H1 (cell line): ENCODE measurements around the gene GSAP. TPM values are rescaled to one million over a fixed set of nuclear protein-coding genes. Genes with fewer than 3 reads are reported as not detected.

ENCODE experiments used
- CTCF ChIA-PET: fragments of 300-600 bp; sonication (Branson Sonifier 250); formaldehyde crosslinking; loops from one replicate; lab custom pipeline; 2021; ENCODE audit not compliant: partially characterized antibody; lab: Charles Lee
- POLR2A ChIA-PET: fragments of 300-600 bp; sonication (Branson Sonifier 250); formaldehyde crosslinking; loops from one replicate; lab custom pipeline; 2021; ENCODE audit warnings: inconsistent platforms; ENCODE audit not compliant: partially characterized antibody; lab: Charles Lee
- DNase-seq, 2 experiments: peaks; one replicate each; pipeline versions ENCODE4 v3.0.0 to v3.0.0-alpha.2; 2010 to 2022; ENCODE audit warnings: low spot score in 2 of 2, low read depth in 1 of 2, mixed read lengths in 1 of 2
- FAIRE-seq: peaks from 2 replicates; lab custom pipeline; 2011; peaks lifted over from hg19 to GRCh38; lab: Jason Lieb, UNC
- H2AFZ ChIP-seq: 2 replicates; pipeline ENCODE4 v1.8.1; 2012; ENCODE audit warnings: low read length, inconsistent platforms
- H2AK5ac ChIP-seq: 2 replicates; pipeline ENCODE4 v1.6.1; 2013; ENCODE audit warnings: low read depth, low read length
- H2BK120ac ChIP-seq: replicated peaks from 2 replicates; pipeline ENCODE3; 2013; ENCODE audit warnings: low read depth, low read length, inconsistent platforms
- H2BK12ac ChIP-seq: 2 replicates; pipeline ENCODE4 v1.6.1; 2013; ENCODE audit warnings: low read depth, low read length
- H2BK15ac ChIP-seq: 2 replicates; pipeline ENCODE4 v1.6.1; 2013; ENCODE audit warnings: low read length
- H2BK20ac ChIP-seq: 2 replicates; pipeline ENCODE4 v1.6.1; 2013; ENCODE audit warnings: low read length
- H2BK5ac ChIP-seq: 2 replicates; pipeline ENCODE4 v1.6.1; 2013; ENCODE audit warnings: low read depth, low read length
- H3K14ac ChIP-seq: 2 replicates; pipeline ENCODE4 v1.6.1; 2013; ENCODE audit warnings: inconsistent platforms; ENCODE audit not compliant: insufficient read length
- H3K18ac ChIP-seq: 2 replicates; pipeline ENCODE4 v1.6.1; 2013; ENCODE audit warnings: low read length; ENCODE audit errors: extremely low read depth
- H3K23ac ChIP-seq: 2 replicates; pipeline ENCODE4 v1.6.1; 2013; ENCODE audit warnings: inconsistent platforms; ENCODE audit not compliant: insufficient read length
- H3K23me2 ChIP-seq: 2 replicates; pipeline ENCODE4 v1.6.1; 2013; ENCODE audit warnings: low read depth, low read length
- H3K27ac ChIP-seq: 2 replicates; pipeline ENCODE4 v1.6.1; 2011; ENCODE audit warnings: low read depth, low read length, inconsistent platforms
- H3K27me3 ChIP-seq, 4 experiments: replicated peaks in 1 of 4; 1 replicate in 1 of 4; 2 replicates in 3 of 4; pipeline versions ENCODE4 v1.6.1 to v1.8.1; 2011 to 2013; ENCODE audit warnings: low read length in 3 of 4, mild to moderate bottlenecking in 3 of 4, inconsistent platforms in 2 of 4, mixed read lengths in 2 of 4, moderate library complexity in 1 of 4; ENCODE audit not compliant: control insufficient read depth in 3 of 4, insufficient read depth in 3 of 4; ENCODE audit errors: extremely low read depth in 1 of 4
- H3K36me3 ChIP-seq, 4 experiments: 2 replicates each; pipeline versions ENCODE4 v1.6.1 to v1.8.1; 2011 to 2013; ENCODE audit warnings: mild to moderate bottlenecking in 4 of 4, low read length in 3 of 4, moderate library complexity in 2 of 4, control low read depth in 1 of 4, inconsistent platforms in 1 of 4; ENCODE audit not compliant: insufficient read depth in 4 of 4, control insufficient read depth in 2 of 4
- H3K4ac ChIP-seq: replicated peaks from 2 replicates; pipeline ENCODE3; 2013; ENCODE audit warnings: low read length, low read depth, mixed read lengths, inconsistent platforms; ENCODE audit not compliant: insufficient read length
- H3K4me1 ChIP-seq, 4 experiments: replicated peaks in 1 of 4; 1 replicate in 1 of 4; 2 replicates in 3 of 4; pipeline versions ENCODE4 v1.6.1 to v1.8.1; 2011 to 2013; ENCODE audit warnings: low read length in 3 of 4, inconsistent platforms in 2 of 4, mixed read lengths in 1 of 4; ENCODE audit not compliant: insufficient read depth in 4 of 4, control insufficient read depth in 3 of 4
- H3K4me2 ChIP-seq, 2 experiments: 2 replicates each; pipeline versions ENCODE4 v1.6.1 to v1.8.1; 2011 to 2013; ENCODE audit warnings: low read depth in 2 of 2, low read length in 2 of 2, control low read depth in 1 of 2, inconsistent platforms in 1 of 2, mild to moderate bottlenecking in 1 of 2; ENCODE audit not compliant: insufficient read depth in 1 of 2
- H3K4me3 ChIP-seq, 4 experiments: fragments of 200-600, 300-600 bp in 1 of 4; sonication (generic), shearing (Covaris generic), sonication (Bioruptor Twin) in 1 of 4; 2 replicates each; pipeline versions ENCODE4 v1.5.1 to v1.8.1; 2011 to 2016; ENCODE audit warnings: low read length in 4 of 4, low read depth in 3 of 4, control low read depth in 2 of 4, inconsistent platforms in 2 of 4, mild to moderate bottlenecking in 2 of 4, mixed read lengths in 1 of 4, moderate library complexity in 1 of 4; ENCODE audit not compliant: insufficient read depth in 2 of 4; ENCODE audit errors: extremely low read depth in 1 of 4
- H3K56ac ChIP-seq: replicated peaks from 2 replicates; pipeline ENCODE3; 2013; ENCODE audit warnings: low read depth, mild to moderate bottlenecking, mixed read lengths, low read length, inconsistent platforms; ENCODE audit not compliant: insufficient read length
- H3K79me1 ChIP-seq: 2 replicates; pipeline ENCODE4 v1.6.1; 2013; ENCODE audit warnings: low read depth, low read length, control low read depth
- H3K79me2 ChIP-seq, 2 experiments: 2 replicates each; pipeline versions ENCODE4 v1.6.1 to v1.8.1; 2012 to 2013; ENCODE audit warnings: low read length in 2 of 2, mild to moderate bottlenecking in 2 of 2, inconsistent platforms in 1 of 2; ENCODE audit not compliant: insufficient read depth in 2 of 2, control insufficient read depth in 1 of 2
- H3K9ac ChIP-seq, 4 experiments: replicated peaks in 1 of 4; 1 replicate in 1 of 4; 2 replicates in 3 of 4; pipeline versions ENCODE4 v1.6.1 to v1.8.1; 2011 to 2013; ENCODE audit warnings: low read depth in 3 of 4, low read length in 3 of 4, control low read depth in 2 of 4, mild to moderate bottlenecking in 2 of 4, moderate library complexity in 2 of 4, inconsistent platforms in 1 of 4; ENCODE audit errors: extremely low read depth in 1 of 4
- H3K9me3 ChIP-seq, 2 experiments: 2 replicates each; pipeline versions ENCODE4 v1.6.1 to v1.8.1; 2012 to 2013; ENCODE audit warnings: mild to moderate bottlenecking in 2 of 2, moderate library complexity in 2 of 2, control low read depth in 1 of 2, inconsistent platforms in 1 of 2, low read depth in 1 of 2, low read length in 1 of 2, mixed read lengths in 1 of 2; ENCODE audit not compliant: insufficient read depth in 2 of 2
- H4K20me1 ChIP-seq, 2 experiments: replicated peaks in 1 of 2; 2 replicates each; pipeline versions ENCODE3 to v1.8.1; 2011 to 2013; ENCODE audit warnings: inconsistent platforms in 2 of 2, low read length in 2 of 2, mild to moderate bottlenecking in 1 of 2; ENCODE audit not compliant: insufficient read depth in 2 of 2, control insufficient read depth in 1 of 2
- H4K5ac ChIP-seq: 2 replicates; pipeline ENCODE4 v1.6.1; 2013; ENCODE audit warnings: low read length, low read depth, mixed read lengths, inconsistent platforms; ENCODE audit not compliant: insufficient read length
- H4K8ac ChIP-seq: 2 replicates; pipeline ENCODE4 v1.8.0; 2013; ENCODE audit warnings: mild to moderate bottlenecking, moderate library complexity, low read length, inconsistent platforms; ENCODE audit not compliant: insufficient read depth; ENCODE audit errors: extremely low read depth
- H4K91ac ChIP-seq: replicated peaks from 2 replicates; pipeline ENCODE3; 2013; ENCODE audit warnings: low read length, mixed read lengths, inconsistent platforms; ENCODE audit not compliant: insufficient read length
- TAF7 ChIP-seq: optimal IDR thresholded peaks from 2 replicates; pipeline ENCODE3; 2011; ENCODE audit warnings: low read depth, mild to moderate bottlenecking, inconsistent platforms, low read length, moderate library complexity, borderline replicate concordance
- TBP ChIP-seq: IDR thresholded peaks from 2 replicates; pipeline ENCODE4 v1.6.1; 2011; ENCODE audit warnings: low read depth, low read length, improper control_type of control experiment
- WGBS, 2 experiments: shearing (Covaris generic) in 1 of 2; methylation state at CpG; one replicate each; pipeline versions ENCODE4 v1.1.6 to v1.1.7; 2013 to 2015; ENCODE audit warnings: low lambda C conversion rate in 2 of 2, mixed read lengths in 2 of 2, inconsistent platforms in 1 of 2, low coverage in 1 of 2, missing lambda C conversion rate in 1 of 2; ENCODE audit not compliant: insufficient replicate concordance in 2 of 2, insufficient coverage in 1 of 2, insufficient read length in 1 of 2; ENCODE audit errors: extremely low coverage in 1 of 2, missing lambda C conversion rate in 1 of 2; 5-methylcytosine and 5-hydroxymethylcytosine counted together
- polyA plus RNA-seq, 7 experiments: library from polyadenylated mRNA; depleted of rRNA in 3 of 7; stranded (reverse) in 5 of 7; unstranded in 2 of 7; fragments of >200 nt in 5 of 7; fragments of 200-250 nt in 2 of 7; gene quantifications; 1 replicate in 5 of 7; 2 replicates in 1 of 7; 4 replicates in 1 of 7; pipeline versions ENCODE4 v1.2.1 to v1.2.3, GENCODE V29; 2011 to 2013; ENCODE audit warnings: missing spikeins in 2 of 7, mixed read lengths in 2 of 7
- total RNA-seq: library from RNA; stranded (reverse); fragmentation: NEBNext Ultra II Directional; extraction: Animal tissue kit (Norgen Biotek cat#: 25700); gene quantifications from 2 replicates; pipeline ENCODE4 v1.2.1, GENCODE V29; 2021

GSAP gene
- total and polyA plus RNA-seq, 2 of the 8 experiments (the other 6 are each of a cell fraction or from before 2014, with no cell fraction given), result 0.93 to 2.1 TPM

DNA sequence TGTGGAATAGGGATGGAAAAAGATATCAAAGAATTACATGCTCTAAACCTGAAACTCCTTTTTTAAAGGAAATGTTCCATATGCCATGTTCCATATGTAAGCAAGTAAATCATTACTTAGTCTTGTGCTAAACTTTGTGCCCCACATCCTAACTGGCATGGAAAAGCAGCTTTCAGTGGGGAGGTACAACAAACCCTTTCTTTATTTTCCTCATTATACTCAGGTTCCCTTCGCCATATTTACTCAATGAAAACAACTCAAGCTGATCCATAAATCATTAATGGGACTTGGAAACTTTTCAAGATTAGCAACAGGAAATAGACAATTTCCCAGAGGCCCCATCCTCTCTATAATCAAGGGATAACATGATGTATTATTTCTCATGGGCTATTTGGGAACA, 56.0 kb downstream of the GSAP start:
- DNase-seq (no peak), FAIRE-seq (no peak)
- Histone ChIP-seq H3K27me3 (no peaks in the 10 kb centered on the region), H3K23ac (no peak overlapping the region), H4K91ac (no peak overlapping the region), H2BK20ac (no peak overlapping the region), H4K5ac (no peak overlapping the region), H3K23me2 (no peaks in the 10 kb centered on the region), H4K8ac (no peak overlapping the region), H3K18ac (no peak overlapping the region), H2BK5ac (no peak overlapping the region), H2AFZ (no peak overlapping the region), H3K4ac (no peak overlapping the region), H3K9ac (no peak overlapping the region), H2BK120ac (no peak overlapping the region), H3K4me3 (no peak overlapping the region), H2AK5ac (no peak overlapping the region), H2BK15ac (no peak overlapping the region), H3K79me1 (no peaks in the 10 kb centered on the region), H3K4me1 (no peaks in the 10 kb centered on the region), H3K56ac (no peak overlapping the region), H3K4me2 (no peak overlapping the region), H3K14ac (no peak overlapping the region), H3K36me3 (no peaks in the 10 kb centered on the region), H4K20me1 (no peaks in the 10 kb centered on the region), H3K79me2 (no peaks in the 10 kb centered on the region), H2BK12ac (no peak overlapping the region), H3K27ac (no peak overlapping the region), H3K9me3 (no peaks in the 10 kb centered on the region)
- ChIA-PET CTCF (no interaction called here), POLR2A (no interaction called here)
- 83% methylated on average over 1 of the region's 1 CpG; no CpG with 5 or more reads in 1 of the 2 experiments for WGBS, 2 experiments
- TF ChIP-seq TBP (no peak), TAF7 (no peak)
